H1 (cell line): ENCODE data around the gene RTTN. TPM values are rescaled to one million over a fixed set of nuclear protein-coding genes. Genes with fewer than 3 reads are reported as not detected.

Source experiments
- CTCF ChIA-PET: fragments of 300-600 bp; sonication (Branson Sonifier 250); formaldehyde crosslinking; loops from one replicate; lab custom pipeline; 2021; ENCODE audit not compliant: partially characterized antibody; lab: Charles Lee
- POLR2A ChIA-PET: fragments of 300-600 bp; sonication (Branson Sonifier 250); formaldehyde crosslinking; loops from one replicate; lab custom pipeline; 2021; ENCODE audit warnings: inconsistent platforms; ENCODE audit not compliant: partially characterized antibody; lab: Charles Lee
- DNase-seq, 2 experiments: peaks; one replicate each; pipeline versions ENCODE4 v3.0.0 to v3.0.0-alpha.2; 2010 to 2022; ENCODE audit warnings: low spot score in 2 of 2, low read depth in 1 of 2, mixed read lengths in 1 of 2
- FAIRE-seq: peaks from 2 replicates; lab custom pipeline; 2011; peaks lifted over from hg19 to GRCh38; lab: Jason Lieb, UNC
- H2AFZ ChIP-seq: 2 replicates; pipeline ENCODE4 v1.8.1; 2012; ENCODE audit warnings: low read length, inconsistent platforms
- H2AK5ac ChIP-seq: 2 replicates; pipeline ENCODE4 v1.6.1; 2013; ENCODE audit warnings: low read depth, low read length
- H2BK120ac ChIP-seq: replicated peaks from 2 replicates; pipeline ENCODE3; 2013; ENCODE audit warnings: low read depth, low read length, inconsistent platforms
- H2BK12ac ChIP-seq: 2 replicates; pipeline ENCODE4 v1.6.1; 2013; ENCODE audit warnings: low read depth, low read length
- H2BK15ac ChIP-seq: 2 replicates; pipeline ENCODE4 v1.6.1; 2013; ENCODE audit warnings: low read length
- H2BK20ac ChIP-seq: 2 replicates; pipeline ENCODE4 v1.6.1; 2013; ENCODE audit warnings: low read length
- H2BK5ac ChIP-seq: 2 replicates; pipeline ENCODE4 v1.6.1; 2013; ENCODE audit warnings: low read depth, low read length
- H3K14ac ChIP-seq: 2 replicates; pipeline ENCODE4 v1.6.1; 2013; ENCODE audit warnings: inconsistent platforms; ENCODE audit not compliant: insufficient read length
- H3K18ac ChIP-seq: 2 replicates; pipeline ENCODE4 v1.6.1; 2013; ENCODE audit warnings: low read length; ENCODE audit errors: extremely low read depth
- H3K23ac ChIP-seq: 2 replicates; pipeline ENCODE4 v1.6.1; 2013; ENCODE audit warnings: inconsistent platforms; ENCODE audit not compliant: insufficient read length
- H3K23me2 ChIP-seq: 2 replicates; pipeline ENCODE4 v1.6.1; 2013; ENCODE audit warnings: low read depth, low read length
- H3K27ac ChIP-seq: 2 replicates; pipeline ENCODE4 v1.6.1; 2011; ENCODE audit warnings: low read depth, low read length, inconsistent platforms
- H3K27me3 ChIP-seq, 4 experiments: replicated peaks in 1 of 4; 1 replicate in 1 of 4; 2 replicates in 3 of 4; pipeline versions ENCODE4 v1.6.1 to v1.8.1; 2011 to 2013; ENCODE audit warnings: low read length in 3 of 4, mild to moderate bottlenecking in 3 of 4, inconsistent platforms in 2 of 4, mixed read lengths in 2 of 4, moderate library complexity in 1 of 4; ENCODE audit not compliant: control insufficient read depth in 3 of 4, insufficient read depth in 3 of 4; ENCODE audit errors: extremely low read depth in 1 of 4
- H3K36me3 ChIP-seq, 4 experiments: 2 replicates each; pipeline versions ENCODE4 v1.6.1 to v1.8.1; 2011 to 2013; ENCODE audit warnings: mild to moderate bottlenecking in 4 of 4, low read length in 3 of 4, moderate library complexity in 2 of 4, control low read depth in 1 of 4, inconsistent platforms in 1 of 4; ENCODE audit not compliant: insufficient read depth in 4 of 4, control insufficient read depth in 2 of 4
- H3K4ac ChIP-seq: replicated peaks from 2 replicates; pipeline ENCODE3; 2013; ENCODE audit warnings: low read length, low read depth, mixed read lengths, inconsistent platforms; ENCODE audit not compliant: insufficient read length
- H3K4me1 ChIP-seq, 4 experiments: replicated peaks in 1 of 4; 1 replicate in 1 of 4; 2 replicates in 3 of 4; pipeline versions ENCODE4 v1.6.1 to v1.8.1; 2011 to 2013; ENCODE audit warnings: low read length in 3 of 4, inconsistent platforms in 2 of 4, mixed read lengths in 1 of 4; ENCODE audit not compliant: insufficient read depth in 4 of 4, control insufficient read depth in 3 of 4
- H3K4me2 ChIP-seq, 2 experiments: 2 replicates each; pipeline versions ENCODE4 v1.6.1 to v1.8.1; 2011 to 2013; ENCODE audit warnings: low read depth in 2 of 2, low read length in 2 of 2, control low read depth in 1 of 2, inconsistent platforms in 1 of 2, mild to moderate bottlenecking in 1 of 2; ENCODE audit not compliant: insufficient read depth in 1 of 2
- H3K4me3 ChIP-seq, 4 experiments: fragments of 200-600, 300-600 bp in 1 of 4; sonication (generic), shearing (Covaris generic), sonication (Bioruptor Twin) in 1 of 4; 2 replicates each; pipeline versions ENCODE4 v1.5.1 to v1.8.1; 2011 to 2016; ENCODE audit warnings: low read length in 4 of 4, low read depth in 3 of 4, control low read depth in 2 of 4, inconsistent platforms in 2 of 4, mild to moderate bottlenecking in 2 of 4, mixed read lengths in 1 of 4, moderate library complexity in 1 of 4; ENCODE audit not compliant: insufficient read depth in 2 of 4; ENCODE audit errors: extremely low read depth in 1 of 4
- H3K56ac ChIP-seq: replicated peaks from 2 replicates; pipeline ENCODE3; 2013; ENCODE audit warnings: low read depth, mild to moderate bottlenecking, mixed read lengths, low read length, inconsistent platforms; ENCODE audit not compliant: insufficient read length
- H3K79me1 ChIP-seq: 2 replicates; pipeline ENCODE4 v1.6.1; 2013; ENCODE audit warnings: low read depth, low read length, control low read depth
- H3K79me2 ChIP-seq, 2 experiments: 2 replicates each; pipeline versions ENCODE4 v1.6.1 to v1.8.1; 2012 to 2013; ENCODE audit warnings: low read length in 2 of 2, mild to moderate bottlenecking in 2 of 2, inconsistent platforms in 1 of 2; ENCODE audit not compliant: insufficient read depth in 2 of 2, control insufficient read depth in 1 of 2
- H3K9ac ChIP-seq, 4 experiments: replicated peaks in 1 of 4; 1 replicate in 1 of 4; 2 replicates in 3 of 4; pipeline versions ENCODE4 v1.6.1 to v1.8.1; 2011 to 2013; ENCODE audit warnings: low read depth in 3 of 4, low read length in 3 of 4, control low read depth in 2 of 4, mild to moderate bottlenecking in 2 of 4, moderate library complexity in 2 of 4, inconsistent platforms in 1 of 4; ENCODE audit errors: extremely low read depth in 1 of 4
- H3K9me3 ChIP-seq, 2 experiments: 2 replicates each; pipeline versions ENCODE4 v1.6.1 to v1.8.1; 2012 to 2013; ENCODE audit warnings: mild to moderate bottlenecking in 2 of 2, moderate library complexity in 2 of 2, control low read depth in 1 of 2, inconsistent platforms in 1 of 2, low read depth in 1 of 2, low read length in 1 of 2, mixed read lengths in 1 of 2; ENCODE audit not compliant: insufficient read depth in 2 of 2
- H4K20me1 ChIP-seq, 2 experiments: replicated peaks in 1 of 2; 2 replicates each; pipeline versions ENCODE3 to v1.8.1; 2011 to 2013; ENCODE audit warnings: inconsistent platforms in 2 of 2, low read length in 2 of 2, mild to moderate bottlenecking in 1 of 2; ENCODE audit not compliant: insufficient read depth in 2 of 2, control insufficient read depth in 1 of 2
- H4K5ac ChIP-seq: 2 replicates; pipeline ENCODE4 v1.6.1; 2013; ENCODE audit warnings: low read length, low read depth, mixed read lengths, inconsistent platforms; ENCODE audit not compliant: insufficient read length
- H4K8ac ChIP-seq: 2 replicates; pipeline ENCODE4 v1.8.0; 2013; ENCODE audit warnings: mild to moderate bottlenecking, moderate library complexity, low read length, inconsistent platforms; ENCODE audit not compliant: insufficient read depth; ENCODE audit errors: extremely low read depth
- H4K91ac ChIP-seq: replicated peaks from 2 replicates; pipeline ENCODE3; 2013; ENCODE audit warnings: low read length, mixed read lengths, inconsistent platforms; ENCODE audit not compliant: insufficient read length
- BCL11A ChIP-seq, 2 experiments: IDR thresholded peaks; one replicate each; pipeline ENCODE4 v1.6.1; 2011; ENCODE audit warnings: low read depth in 2 of 2, low read length in 2 of 2, mild to moderate bottlenecking in 2 of 2
- BRCA1 ChIP-seq: IDR thresholded peaks from 2 replicates; pipeline ENCODE4 v1.6.1; 2012; ENCODE audit warnings: low read depth, low read length, improper control_type of control experiment
- EP300 ChIP-seq, 2 experiments: IDR thresholded peaks; 1 replicate in 1 of 2; 2 replicates in 1 of 2; pipeline ENCODE4 v1.6.1; 2011 to 2012; ENCODE audit warnings: low read depth in 2 of 2, low read length in 2 of 2, mild to moderate bottlenecking in 2 of 2, borderline replicate concordance in 1 of 2, inconsistent platforms in 1 of 2, moderate library complexity in 1 of 2
- HDAC6 ChIP-seq: IDR thresholded peaks from one replicate; pipeline ENCODE4 v1.7.1; 2012; ENCODE audit warnings: low read depth, mild to moderate bottlenecking, inconsistent platforms, low read length, moderate library complexity
- JUN ChIP-seq: IDR thresholded peaks from 2 replicates; pipeline ENCODE4 v1.6.1; 2011; ENCODE audit warnings: low read depth, mild to moderate bottlenecking, improper control_type of control experiment, low read length
- NANOG ChIP-seq: IDR thresholded peaks from 2 replicates; pipeline ENCODE4 v1.6.1; 2011; ENCODE audit warnings: low read length, low read depth, mild to moderate bottlenecking, inconsistent platforms; ENCODE audit not compliant: insufficient read depth, poor library complexity, severe bottlenecking
- NRF1 ChIP-seq: IDR thresholded peaks from 2 replicates; pipeline ENCODE4 v1.6.1; 2011; ENCODE audit warnings: mild to moderate bottlenecking, low read depth, low read length, improper control_type of control experiment
- POU5F1 ChIP-seq: IDR thresholded peaks from 2 replicates; pipeline ENCODE4 v1.6.1; 2011; ENCODE audit warnings: low read depth, mild to moderate bottlenecking, low read length, moderate library complexity
- RBBP5 ChIP-seq: IDR thresholded peaks from 2 replicates; pipeline ENCODE4 v1.7.1; 2012; ENCODE audit warnings: low read depth, mild to moderate bottlenecking, inconsistent platforms, low read length, moderate library complexity, borderline replicate concordance
- SIRT6 ChIP-seq: IDR thresholded peaks from one replicate; pipeline ENCODE4 v1.7.1; 2012; ENCODE audit warnings: low read length, inconsistent platforms
- SP4 ChIP-seq: IDR thresholded peaks from 2 replicates; pipeline ENCODE4 v1.6.1; 2012; ENCODE audit warnings: low read length, inconsistent platforms
- TEAD4 ChIP-seq: IDR thresholded peaks from 2 replicates; pipeline ENCODE4 v1.6.1; 2012; ENCODE audit warnings: low read depth, low read length, inconsistent platforms, mixed read lengths
- USF2 ChIP-seq: IDR thresholded peaks from 2 replicates; pipeline ENCODE4 v1.6.1; 2011; ENCODE audit warnings: low read length, improper control_type of control experiment
- YY1 ChIP-seq: IDR thresholded peaks from 2 replicates; pipeline ENCODE4 v1.6.1; 2011; ENCODE audit warnings: low read depth, mild to moderate bottlenecking, low read length
- WGBS, 2 experiments: shearing (Covaris generic) in 1 of 2; methylation state at CpG; one replicate each; pipeline versions ENCODE4 v1.1.6 to v1.1.7; 2013 to 2015; ENCODE audit warnings: low lambda C conversion rate in 2 of 2, mixed read lengths in 2 of 2, inconsistent platforms in 1 of 2, low coverage in 1 of 2, missing lambda C conversion rate in 1 of 2; ENCODE audit not compliant: insufficient replicate concordance in 2 of 2, insufficient coverage in 1 of 2, insufficient read length in 1 of 2; ENCODE audit errors: extremely low coverage in 1 of 2, missing lambda C conversion rate in 1 of 2; 5-methylcytosine and 5-hydroxymethylcytosine counted together
- polyA plus RNA-seq, 7 experiments: library from polyadenylated mRNA; depleted of rRNA in 3 of 7; stranded (reverse) in 5 of 7; unstranded in 2 of 7; fragments of >200 nt in 5 of 7; fragments of 200-250 nt in 2 of 7; gene quantifications; 1 replicate in 5 of 7; 2 replicates in 1 of 7; 4 replicates in 1 of 7; pipeline versions ENCODE4 v1.2.1 to v1.2.3, GENCODE V29; 2011 to 2013; ENCODE audit warnings: missing spikeins in 2 of 7, mixed read lengths in 2 of 7
- total RNA-seq: library from RNA; stranded (reverse); fragmentation: NEBNext Ultra II Directional; extraction: Animal tissue kit (Norgen Biotek cat#: 25700); gene quantifications from 2 replicates; pipeline ENCODE4 v1.2.1, GENCODE V29; 2021

The RTTN gene
- total and polyA plus RNA-seq, 2 of the 8 experiments (the other 6 are each of a cell fraction or from before 2014, with no cell fraction given): 9.1 to 21.4 TPM

DNA sequence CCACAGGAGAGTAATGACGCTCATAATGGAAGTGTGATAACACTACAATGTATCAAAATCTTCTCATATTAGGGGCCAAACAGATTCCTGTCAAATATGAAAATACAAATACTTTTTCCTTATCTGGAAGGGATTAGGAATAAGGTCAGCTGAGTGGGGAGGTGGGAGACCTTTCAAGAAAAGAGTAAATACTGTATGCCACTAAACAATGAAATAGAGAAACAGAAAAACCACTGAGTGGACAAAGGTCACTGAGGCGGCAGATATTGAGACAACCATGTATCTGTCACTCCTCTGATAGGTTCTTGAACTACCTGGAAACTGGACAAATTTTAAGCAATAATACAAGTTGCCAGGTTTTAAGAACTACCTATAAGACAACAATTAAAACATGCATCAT, 59.3 kb downstream of the RTTN start:
- no peaks in the 10 kb centered on the region for H3K23me2 ChIP-seq
- no peak overlapping the region for H3K4me3 ChIP-seq
- no peak for FAIRE-seq
- H3K4me1 ChIP-seq: no peaks in the 10 kb centered on the region
- peaks cover 0 to 4% (median 2%) of the 10 kb centered on the region in 4 experiments; a peak in 2 of 8 replicates for H3K36me3 ChIP-seq
- no peak overlapping the region for H3K56ac ChIP-seq
- no peaks in the 10 kb centered on the region for H3K79me1 ChIP-seq
- H2BK12ac ChIP-seq: no peak overlapping the region
- no peak overlapping the region for H3K4ac ChIP-seq
- no peak overlapping the region for H4K8ac ChIP-seq
- H2AFZ ChIP-seq: no peak overlapping the region
- H4K91ac ChIP-seq: no peak overlapping the region
- H2AK5ac ChIP-seq: no peak overlapping the region
- H3K27ac ChIP-seq: no peak overlapping the region
- no peaks in the 10 kb centered on the region for H3K79me2 ChIP-seq
- peaks cover 0 to 1% of the 10 kb centered on the region in 2 experiments for H4K20me1 ChIP-seq
- CTCF ChIA-PET: no interaction called here
- H2BK120ac ChIP-seq: no peak overlapping the region
- H3K27me3 ChIP-seq: no peaks in the 10 kb centered on the region
- H3K14ac ChIP-seq: no peak overlapping the region
- no peak for DNase-seq
- H2BK15ac ChIP-seq: no peak overlapping the region
- WGBS, 2 experiments: 90% methylated on average over 2 of the region's 2 CpGs; no CpG with 5 or more reads in 1 of the 2 experiments
- H3K4me2 ChIP-seq: no peak overlapping the region
- H2BK20ac ChIP-seq: no peak overlapping the region
- no peak overlapping the region for H3K9ac ChIP-seq
- no peak overlapping the region for H3K23ac ChIP-seq
- H2BK5ac ChIP-seq: no peak overlapping the region
- H3K9me3 ChIP-seq: no peaks in the 10 kb centered on the region
- H3K18ac ChIP-seq: no peak overlapping the region
- no peak overlapping the region for H4K5ac ChIP-seq
- POLR2A ChIA-PET: no interaction called here
- TF ChIP-seq SIRT6 (no peak), NANOG (no peak), USF2 (no peak), YY1 (no peak), NRF1 (no peak), HDAC6 (no peak), EP300 (IDR thresholded peaks at IDR 0.05; ENCODE audit: borderline replicate concordance in 1 of 2, low read depth in 2 of 2, low read length in 2 of 2) (no peak), BCL11A (IDR thresholded peaks at IDR 0.05; ENCODE audit: low read depth in 2 of 2, low read length in 2 of 2) (no peak), JUN (no peak), BRCA1 (no peak), RBBP5 (no peak), SP4 (no peak), TEAD4 (no peak), POU5F1 (no peak)
